Neural progenitor cell (in vitro differentiated cells): Measurements from ENCODE around the gene MBNL2. TPM values are rescaled to one million over a fixed set of nuclear protein-coding genes. Genes with fewer than 3 reads are reported as not detected.

Source experiments
- DNase-seq: peaks from one replicate; pipeline ENCODE4 v3.0.0-alpha.2; 2016; ENCODE audit warnings: low spot score
- H2AFZ ChIP-seq: fragments of 200-600 bp; sonication (generic); replicated peaks from 2 replicates; pipeline ENCODE4 v1.6.1; 2016; ENCODE audit warnings: antibody characterized with exemption
- H3F3A ChIP-seq: fragments of 200-600 bp; sonication (generic); 2 replicates; pipeline ENCODE4 v1.6.1; 2016; ENCODE audit warnings: antibody characterized with exemption, low read depth
- H3K27ac ChIP-seq: fragments of 200-600 bp; sonication (generic); 2 replicates; pipeline ENCODE4 v1.5.1; 2016; ENCODE audit warnings: mild to moderate bottlenecking
- H3K27me3 ChIP-seq: fragments of 200-600 bp; sonication (generic); 2 replicates; pipeline ENCODE4 v1.6.1; 2016; ENCODE audit warnings: mild to moderate bottlenecking, moderate library complexity
- H3K36me3 ChIP-seq: fragments of 200-600 bp; sonication (generic); 2 replicates; pipeline ENCODE4 v1.5.1; 2016
- H3K4me1 ChIP-seq: fragments of 200-600 bp; sonication (generic); 2 replicates; pipeline ENCODE4 v1.6.1; 2016; ENCODE audit warnings: mixed run types
- H3K4me2 ChIP-seq: fragments of 200-600 bp; sonication (generic); 2 replicates; pipeline ENCODE4 v1.6.1; 2016
- H3K4me3 ChIP-seq: fragments of 200-600 bp; sonication (generic); 2 replicates; pipeline ENCODE4 v1.5.1; 2016
- H3K79me2 ChIP-seq: fragments of 200-600 bp; sonication (generic); 2 replicates; pipeline ENCODE4 v1.6.1; 2016; ENCODE audit warnings: low read depth
- H3K9ac ChIP-seq: fragments of 200-600 bp; sonication (generic); 2 replicates; pipeline ENCODE4 v1.6.1; 2016
- H3K9me3 ChIP-seq: fragments of 200-600 bp; sonication (generic); 2 replicates; pipeline ENCODE4 v1.5.1; 2016; ENCODE audit warnings: low read depth
- H4K20me1 ChIP-seq: fragments of 200-600 bp; sonication (generic); 2 replicates; pipeline ENCODE4 v1.6.1; 2016; ENCODE audit warnings: low read depth
- H3K27ac Mint-ChIP-seq: 3 replicates; pipeline ENCODE4 v1.8.0; 2021; ENCODE audit warnings: mixed read lengths
- H3K27me3 Mint-ChIP-seq: 2 replicates; pipeline ENCODE4 v1.8.0; 2022; ENCODE audit warnings: low read depth, mild to moderate bottlenecking, inconsistent platforms, moderate library complexity, mixed read lengths; ENCODE audit not compliant: insufficient read depth
- H3K36me3 Mint-ChIP-seq: 3 replicates; pipeline ENCODE4 v1.8.0; 2021; ENCODE audit warnings: mixed read lengths
- H3K4me1 Mint-ChIP-seq: 3 replicates; pipeline ENCODE4 v1.8.0; 2021; ENCODE audit warnings: mixed read lengths
- H3K4me3 Mint-ChIP-seq: 3 replicates; pipeline ENCODE4 v1.8.0; 2021; ENCODE audit warnings: mild to moderate bottlenecking, moderate library complexity, mixed read lengths
- H3K9me3 Mint-ChIP-seq: 3 replicates; pipeline ENCODE4 v1.8.0; 2020; ENCODE audit warnings: mixed read lengths
- EZH2 ChIP-seq: fragments of 200-600 bp; sonication (generic); IDR thresholded peaks from 2 replicates; pipeline ENCODE4 v1.6.1; 2017; ENCODE audit warnings: antibody characterized with exemption, mild to moderate bottlenecking, moderate library complexity
- EZH2phosphoT487 ChIP-seq: fragments of 200-600 bp; sonication (generic); IDR thresholded peaks from 2 replicates; pipeline ENCODE4 v1.6.1; 2017; ENCODE audit warnings: antibody characterized with exemption
- total RNA-seq: library from RNA; depleted of rRNA; stranded (reverse); fragments of >200 nt; gene quantifications from 2 replicates; pipeline ENCODE4 v1.2.3, GENCODE V29; 2015; ENCODE audit warnings: low replicate concordance
- TF ChIP-seq, protein P1 (sequence below): fragments of 200-600 bp; sonication (generic); IDR thresholded peaks from 2 replicates; pipeline ENCODE4 v1.5.1; 2017; ENCODE audit warnings: antibody characterized with exemption, mild to moderate bottlenecking

MBNL2 gene
- total RNA-seq, 1 donor from 2014 or later: 19.6 TPM

DNA sequence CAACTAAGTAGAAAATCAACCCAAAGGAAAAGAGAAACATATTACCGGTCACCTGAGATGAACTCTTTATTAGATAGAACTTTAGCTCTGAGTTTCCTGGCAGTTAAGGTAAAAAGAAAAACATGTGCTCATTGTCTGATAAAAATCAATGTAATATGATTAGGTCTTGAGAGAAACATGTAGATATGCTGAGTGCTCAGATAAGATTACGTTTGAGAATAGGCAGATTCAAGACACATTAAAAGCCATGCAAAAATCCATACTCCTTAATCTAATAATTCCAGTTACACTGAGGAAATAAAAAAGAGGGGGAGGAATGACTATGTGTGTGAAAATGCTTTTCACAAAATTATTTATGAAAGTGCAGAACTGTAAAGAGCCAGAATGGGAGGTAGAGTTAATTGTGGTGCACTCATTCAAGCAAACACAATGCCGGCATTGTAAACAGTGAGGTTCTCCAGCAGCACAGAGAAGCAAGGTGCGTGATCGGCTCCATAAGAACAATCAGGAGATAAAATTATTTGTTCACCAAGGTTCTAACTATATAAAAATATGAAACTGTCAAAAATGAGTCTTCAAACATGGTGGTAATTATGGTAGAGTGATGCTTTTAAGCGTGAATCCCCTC lies 88.8 kb downstream of the MBNL2 start:
- Histone ChIP-seq H3K9me3 (no peaks in the 10 kb centered on the region), H2AFZ (no peak overlapping the region), H3K4me2 (no peak overlapping the region), H3K4me3 (no peak overlapping the region), H3K9ac (no peak overlapping the region), H4K20me1 (no peaks in the 10 kb centered on the region), H3K4me1 (peaks cover 12% of the 10 kb centered on the region), H3K27me3 (no peaks in the 10 kb centered on the region), H3K79me2 (no peaks in the 10 kb centered on the region), H3K27ac (no peak overlapping the region), H3F3A (no peaks in the 10 kb centered on the region), H3K36me3 (no peaks in the 10 kb centered on the region)
- H3K9me3 Mint-ChIP-seq: no peaks in the 10 kb centered on the region
- no peak overlapping the region for H3K27ac Mint-ChIP-seq
- peaks cover 30% of the 10 kb centered on the region for H3K4me1 Mint-ChIP-seq
- no peak overlapping the region for H3K4me3 Mint-ChIP-seq
- TF ChIP-seq, protein P1, sequence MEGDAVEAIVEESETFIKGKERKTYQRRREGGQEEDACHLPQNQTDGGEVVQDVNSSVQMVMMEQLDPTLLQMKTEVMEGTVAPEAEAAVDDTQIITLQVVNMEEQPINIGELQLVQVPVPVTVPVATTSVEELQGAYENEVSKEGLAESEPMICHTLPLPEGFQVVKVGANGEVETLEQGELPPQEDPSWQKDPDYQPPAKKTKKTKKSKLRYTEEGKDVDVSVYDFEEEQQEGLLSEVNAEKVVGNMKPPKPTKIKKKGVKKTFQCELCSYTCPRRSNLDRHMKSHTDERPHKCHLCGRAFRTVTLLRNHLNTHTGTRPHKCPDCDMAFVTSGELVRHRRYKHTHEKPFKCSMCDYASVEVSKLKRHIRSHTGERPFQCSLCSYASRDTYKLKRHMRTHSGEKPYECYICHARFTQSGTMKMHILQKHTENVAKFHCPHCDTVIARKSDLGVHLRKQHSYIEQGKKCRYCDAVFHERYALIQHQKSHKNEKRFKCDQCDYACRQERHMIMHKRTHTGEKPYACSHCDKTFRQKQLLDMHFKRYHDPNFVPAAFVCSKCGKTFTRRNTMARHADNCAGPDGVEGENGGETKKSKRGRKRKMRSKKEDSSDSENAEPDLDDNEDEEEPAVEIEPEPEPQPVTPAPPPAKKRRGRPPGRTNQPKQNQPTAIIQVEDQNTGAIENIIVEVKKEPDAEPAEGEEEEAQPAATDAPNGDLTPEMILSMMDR: no peak
- TF ChIP-seq EZH2phosphoT487 (no peak), EZH2 (no peak)
- no peak for DNase-seq
- no peaks in the 10 kb centered on the region for H3K36me3 Mint-ChIP-seq
- no peaks in the 10 kb centered on the region for H3K27me3 Mint-ChIP-seq

DNA sequence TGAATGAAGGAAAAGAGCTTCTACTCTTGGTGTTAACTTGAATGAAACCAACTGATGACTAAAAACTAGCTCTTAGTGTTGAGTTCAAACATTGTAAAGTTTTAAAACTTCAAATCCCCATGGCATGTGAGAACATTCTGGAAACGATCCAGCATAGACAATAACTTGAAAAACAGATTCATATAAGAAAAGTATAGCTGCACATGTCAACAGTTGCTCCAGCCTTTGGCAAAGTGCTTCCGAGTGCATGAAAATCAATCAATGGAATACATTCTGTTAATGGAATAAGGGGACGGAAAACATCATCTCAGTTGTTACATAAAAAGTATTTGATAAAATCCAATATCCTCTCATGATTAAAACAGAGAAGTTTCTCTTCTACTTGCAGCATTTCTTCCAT lies 89.8 kb downstream of the MBNL2 start:
- Histone ChIP-seq H3K4me1 (peaks cover 12% of the 10 kb centered on the region), H2AFZ (no peak overlapping the region), H3F3A (no peaks in the 10 kb centered on the region), H3K9ac (no peak overlapping the region), H3K79me2 (no peaks in the 10 kb centered on the region), H3K36me3 (no peaks in the 10 kb centered on the region), H3K27me3 (no peaks in the 10 kb centered on the region), H3K9me3 (no peaks in the 10 kb centered on the region), H3K4me3 (no peak overlapping the region), H3K27ac (no peak overlapping the region), H3K4me2 (no peak overlapping the region), H4K20me1 (no peaks in the 10 kb centered on the region)
- Mint-ChIP-seq H3K9me3 (no peaks in the 10 kb centered on the region), H3K27ac (no peak overlapping the region), H3K4me1 (peaks cover 20% of the 10 kb centered on the region), H3K36me3 (peaks cover 2% of the 10 kb centered on the region), H3K4me3 (no peak overlapping the region), H3K27me3 (no peaks in the 10 kb centered on the region)
- DNase-seq: no peak
- no peak for TF ChIP-seq EZH2
- TF ChIP-seq, protein P1: no peak
- no peak for TF ChIP-seq EZH2phosphoT487

DNA sequence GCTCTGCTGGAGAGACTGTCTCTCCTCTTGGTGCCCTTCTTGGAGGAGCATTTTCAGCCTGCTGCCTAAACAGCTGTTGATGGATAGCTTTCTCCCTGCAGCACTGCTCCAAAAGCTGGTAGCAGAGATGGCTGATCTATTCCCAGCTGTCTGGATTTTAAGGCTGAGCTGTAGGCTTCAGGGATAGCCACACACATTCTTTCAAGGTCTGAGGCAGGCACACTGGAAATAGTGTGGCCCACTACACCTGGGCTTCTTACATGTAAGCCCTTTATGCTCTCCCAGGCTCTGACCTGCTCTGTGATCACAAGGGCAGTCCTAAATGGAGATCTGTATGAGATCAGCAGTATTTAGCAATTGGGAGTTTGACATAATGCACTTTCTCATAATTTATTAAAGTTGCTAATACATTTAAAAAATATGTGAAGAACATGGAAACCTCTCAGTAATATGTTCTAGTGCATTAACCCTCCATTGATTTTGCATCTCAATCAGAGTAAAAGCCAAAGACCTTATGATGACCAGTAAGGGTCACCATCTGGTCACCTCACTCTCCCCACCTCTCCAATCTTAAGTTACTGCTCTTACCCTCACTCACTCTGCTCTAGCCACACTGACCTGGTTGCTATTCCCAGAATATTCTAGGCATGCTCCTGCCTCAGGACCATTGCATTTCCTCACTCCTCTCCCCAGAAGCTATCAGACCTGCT lies 91.6 kb downstream of the MBNL2 start:
- Histone ChIP-seq H3K9ac (no peak overlapping the region), H4K20me1 (no peaks in the 10 kb centered on the region), H3K4me3 (no peak overlapping the region), H2AFZ (no peak overlapping the region), H3K36me3 (no peaks in the 10 kb centered on the region), H3K4me2 (no peak overlapping the region), H3K9me3 (no peaks in the 10 kb centered on the region), H3K4me1 (no peaks in the 10 kb centered on the region), H3F3A (no peaks in the 10 kb centered on the region), H3K27ac (no peak overlapping the region), H3K79me2 (no peaks in the 10 kb centered on the region), H3K27me3 (no peaks in the 10 kb centered on the region)
- Mint-ChIP-seq H3K27ac (no peak overlapping the region), H3K4me3 (no peak overlapping the region), H3K27me3 (no peaks in the 10 kb centered on the region), H3K36me3 (peaks cover 2% of the 10 kb centered on the region), H3K4me1 (peaks cover 3% of the 10 kb centered on the region), H3K9me3 (no peaks in the 10 kb centered on the region)
- TF ChIP-seq EZH2 (no peak), EZH2phosphoT487 (no peak)
- TF ChIP-seq, protein P1: no peak
- DNase-seq: no peak
